Tongue (tissue), 2 donors: Measurements from ENCODE around the gene MED16. TPM values are rescaled to one million over a fixed set of nuclear protein-coding genes. Genes with fewer than 3 reads are reported as not detected.
A peak's percentile ranks its signal among the peaks of the same experiment; 100 is the strongest.
"Not testable (repeated sequence)": the region's sequence is repeated elsewhere in the genome, so short reads cannot be mapped to it uniquely, and the experiment has no call there.

Source experiments
- DNase-seq: peaks from one replicate; pipeline ENCODE4 v3.0.0-alpha.2; 2015
- total RNA-seq: library from RNA; depleted of rRNA; stranded (reverse); fragments of >200 nt; gene quantifications from one replicate; pipeline ENCODE4 v1.2.3, GENCODE V29; 2014

MED16 gene
- total RNA-seq, 1 donor from 2014 or later, result 34.4 TPM

- no peak for DNase-seq
Measured at GRCh38 chr19:911197-912033, 18.4 kb upstream of the MED16 start.

GRCh38 chr19:907183-907853 lies 14.3 kb upstream of the MED16 start:
- DNase-seq, result no peak

GRCh38 chr19:906480-906879 lies 13.5 kb upstream of the MED16 start:
- DNase-seq, result no peak

- DNase-seq, result no peak
Measured at GRCh38 chr19:904545-904944, 11.6 kb upstream of the MED16 start.

- peak; percentile 66 for DNase-seq
Measured at GRCh38 chr19:903266-903797, 10.3 kb upstream of the MED16 start.

GRCh38 chr19:902446-903226 lies 9.6 kb upstream of the MED16 start:
- no peak for DNase-seq

GRCh38 chr19:902093-902370 lies 9.0 kb upstream of the MED16 start:
- no peak for DNase-seq

GRCh38 chr19:901216-902092 lies 8.5 kb upstream of the MED16 start:
- no peak for DNase-seq

GRCh38 chr19:900302-901111 lies 7.5 kb upstream of the MED16 start:
- no peak for DNase-seq

- DNase-seq, result no peak
Measured at GRCh38 chr19:900043-900301, 7.0 kb upstream of the MED16 start.

GRCh38 chr19:899336-900042 lies 6.5 kb upstream of the MED16 start:
- no peak for DNase-seq

GRCh38 chr19:898663-899062 lies 5.7 kb upstream of the MED16 start:
- no peak for DNase-seq

- DNase-seq, result no peak
Measured at GRCh38 chr19:897442-898039, 4.6 kb upstream of the MED16 start.

GRCh38 chr19:896999-897398 lies 4.0 kb upstream of the MED16 start:
- DNase-seq, result no peak

- no peak for DNase-seq
Measured at GRCh38 chr19:896434-896833, 3.4 kb upstream of the MED16 start.

GRCh38 chr19:892243-892893 lies 619 bp downstream of the MED16 start:
- DNase-seq, result peak; percentile 42

GRCh38 chr19:891421-892200 lies 1.4 kb downstream of the MED16 start:
- not testable (repeated sequence) for DNase-seq

- no peak for DNase-seq
Measured at GRCh38 chr19:890831-891230, 2.2 kb downstream of the MED16 start.
